Measurements from ENCODE around the gene NFU1. TPM values are rescaled to one million over a fixed set of nuclear protein-coding genes. Genes with fewer than 3 reads are reported as not detected.
"Not testable (repeated sequence)": the region's sequence is repeated elsewhere in the genome, so short reads cannot be mapped to it uniquely, and the experiment has no call there.

Gene NFU1
- total RNA-seq, 2 donors from 2014 or later: 41.1 to 44.6 TPM

- intact Hi-C loops (cut with DNase I, micrococcal nuclease): no loop called here
- DNase-seq (no peak), ATAC-seq (no peak)
These were observed 67.4 kb downstream of the NFU1 start for GRCh38 chr2:69369802-69370201.

GRCh38 chr2:69368588-69368987, 68.6 kb downstream of the NFU1 start:
- no peak for ATAC-seq
- intact Hi-C loops (cut with DNase I, micrococcal nuclease): no loop called here
- no peak for DNase-seq

GRCh38 chr2:69359371-69359770, 77.9 kb downstream of the NFU1 start:
- no peak for DNase-seq
- intact Hi-C loops (cut with DNase I, micrococcal nuclease): no loop called here
- ATAC-seq: no peak

- no peak for ATAC-seq
- DNase-seq: no peak
- intact Hi-C loops (cut with DNase I, micrococcal nuclease): no loop called here
These were observed 78.3 kb downstream of the NFU1 start for GRCh38 chr2:69358914-69359313.

GRCh38 chr2:69356471-69356870, 80.8 kb downstream of the NFU1 start:
- DNase-seq (no peak), ATAC-seq (no peak)
- intact Hi-C loops (cut with DNase I, micrococcal nuclease): no loop called here

GRCh38 chr2:69354976-69355375, 82.3 kb downstream of the NFU1 start:
- DNase-seq; intact Hi-C loops (cut with DNase I, micrococcal nuclease); ATAC-seq: not testable (repeated sequence)

- intact Hi-C loops (cut with DNase I, micrococcal nuclease): no loop called here
- DNase-seq (no peak), ATAC-seq (no peak)
These were observed 83.9 kb downstream of the NFU1 start for GRCh38 chr2:69353360-69353759.

- intact Hi-C loops (cut with DNase I, micrococcal nuclease): no loop called here
- no peak for DNase-seq
- no peak for ATAC-seq
These were observed 88.5 kb downstream of the NFU1 start for GRCh38 chr2:69348781-69349180.

Other genes starting within 250 kb of the NFU1 start
- 100 to 1,000 TPM; 158 to 242 TPM for gene GFPT1, start 50.2 kb downstream of the NFU1 start, total RNA-seq
- gene AAK1, start 206.3 kb upstream of the NFU1 start, total RNA-seq: 10 to 100 TPM; 59.5 to 61.5 TPM

All from left colon (tissue), 2 donors.